Left colon (tissue), 2 donors: Measurements from ENCODE around the gene KRTAP10-12. TPM values are rescaled to one million over a fixed set of nuclear protein-coding genes. Genes with fewer than 3 reads are reported as not detected.
"Not testable (repeated sequence)": the region's sequence is repeated elsewhere in the genome, so short reads cannot be mapped to it uniquely, and the experiment has no call there.

Experiments used
- ATAC-seq: fragments of 200-7000 bp; cut with Tn5 transposase; one replicate; pipeline ENCODE4 v1.9.1; 2020; ENCODE audit warnings: mild to moderate bottlenecking, moderate library complexity
- DNase-seq, 2 donors: peaks; one replicate each; pipeline ENCODE4 v3.0.0-alpha.2; 2020
- intact Hi-C, 2 donors: fragments of 100-400 bp; cut with DNase I in 1 of 2; cut with micrococcal nuclease in 1 of 2; formaldehyde crosslinking; loops; one replicate each; pipeline versions ENCODE4 v1.11.2 to v1.14.0; 2022; cut with DNase I, micrococcal nuclease
- total RNA-seq, 2 donors: library from RNA; stranded (reverse); fragmentation: NEBNext Ultra II Directional; extraction: Animal tissue kit (Norgen Biotek cat#: 25700); gene quantifications; one replicate each; pipeline ENCODE4 v1.2.1, GENCODE V29; 2021
- donor health status: DM: no; HTN: no; CAD: no.
- donor health status: DM: yes; HTN: yes; CAD: no.

Gene KRTAP10-12
- total RNA-seq, 2 donors from 2014 or later: not detected

GRCh38 chr21:44666401-44667320, 30.3 kb upstream of the KRTAP10-12 start, which contains the start of gene KRTAP12-2:
Gene KRTAP12-2, minus strand, starts transcription at chr21:44666927. Its CDS starts 41 bp downstream, at chr21:44666886.
- DNase-seq (no peak), ATAC-seq (no peak)
- intact Hi-C loops: no loop called here

DNA sequence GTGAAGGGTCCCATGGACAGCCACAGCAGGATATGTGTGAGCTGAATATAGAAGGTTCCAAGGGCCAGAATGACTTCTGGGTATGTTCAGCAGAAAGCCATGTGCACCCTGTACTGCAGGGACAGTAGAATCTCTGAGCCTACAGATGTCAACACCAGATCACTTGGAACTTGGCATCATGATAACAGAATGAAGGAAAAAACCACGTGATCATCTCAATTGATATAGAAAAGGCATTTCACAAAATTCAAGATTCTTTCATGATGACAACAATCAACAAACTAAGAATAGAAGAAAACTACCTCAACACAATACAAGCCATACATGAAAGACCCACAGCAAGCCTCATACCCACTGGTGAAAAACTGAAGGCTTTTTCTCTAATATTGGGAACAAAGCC, 29.4 kb upstream of the KRTAP10-12 start:
- intact Hi-C loops: no loop called here
- ATAC-seq (no peak), DNase-seq (no peak)

GRCh38 chr21:44670642-44671432, 26.1 kb upstream of the KRTAP10-12 start:
- intact Hi-C loops: no loop called here
- DNase-seq (no peak), ATAC-seq (no peak)

DNA sequence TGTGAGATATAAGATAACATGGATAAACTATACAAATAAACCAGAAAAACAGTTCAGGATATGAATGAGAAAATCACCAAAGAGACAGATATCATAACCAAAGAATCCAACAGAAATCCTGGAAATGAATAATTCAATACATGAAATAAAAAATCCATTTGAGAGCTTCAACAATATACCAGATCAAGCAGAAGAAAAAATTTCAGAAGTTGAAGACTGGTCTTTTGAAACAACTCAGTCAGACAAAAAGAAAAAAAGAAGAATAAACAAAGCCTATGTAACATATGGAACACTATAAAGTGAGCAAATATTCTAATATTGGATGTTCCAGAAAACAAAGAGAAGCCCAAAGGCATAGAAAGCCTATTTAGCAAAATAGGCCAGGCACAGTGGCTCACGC, 25.1 kb upstream of the KRTAP10-12 start:
- DNase-seq (no peak), ATAC-seq (no peak)
- intact Hi-C loops: no loop called here

DNA sequence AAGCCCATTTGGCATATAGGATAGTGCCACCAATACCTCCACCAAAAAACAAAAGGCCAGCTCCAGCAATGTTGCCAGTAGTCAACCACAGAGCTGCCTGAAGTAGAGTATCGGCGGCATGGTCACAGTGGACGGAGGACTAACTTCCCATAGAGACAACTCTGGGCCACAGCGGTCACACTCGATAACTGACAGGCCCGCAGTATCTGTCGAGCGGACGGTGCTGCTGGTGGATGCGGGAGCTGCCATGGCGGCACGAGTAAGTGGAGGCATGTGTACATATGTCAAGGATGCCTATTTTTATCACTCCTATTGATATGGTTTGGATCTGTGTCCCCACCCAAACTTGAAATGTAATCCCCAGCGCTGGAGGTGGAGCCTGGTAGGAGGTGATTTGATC, 19.1 kb upstream of the KRTAP10-12 start:
- ATAC-seq (no peak), DNase-seq (no peak)
- intact Hi-C loops: no loop called here

DNA sequence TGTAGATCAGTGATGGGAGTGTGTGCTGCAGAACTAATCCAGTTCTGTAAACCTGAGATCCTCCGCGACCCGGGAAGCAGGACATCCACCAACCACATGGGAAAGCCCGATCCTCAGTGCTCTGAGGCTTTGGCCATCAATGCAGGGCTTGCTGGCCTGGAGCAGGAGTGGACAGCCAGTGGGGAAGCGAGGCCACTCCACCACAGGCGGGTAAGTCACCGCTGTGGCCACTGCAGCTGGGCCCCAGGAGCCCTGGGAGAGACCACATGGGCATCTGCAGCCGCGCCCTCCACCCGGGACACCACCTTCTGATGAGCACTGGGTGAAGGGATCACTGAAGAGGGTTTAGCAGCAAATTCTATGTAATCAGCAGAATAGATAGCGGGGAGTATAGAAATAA, 15.8 kb upstream of the KRTAP10-12 start:
- ATAC-seq (no peak), DNase-seq (no peak)
- intact Hi-C loops: no loop called here

DNA sequence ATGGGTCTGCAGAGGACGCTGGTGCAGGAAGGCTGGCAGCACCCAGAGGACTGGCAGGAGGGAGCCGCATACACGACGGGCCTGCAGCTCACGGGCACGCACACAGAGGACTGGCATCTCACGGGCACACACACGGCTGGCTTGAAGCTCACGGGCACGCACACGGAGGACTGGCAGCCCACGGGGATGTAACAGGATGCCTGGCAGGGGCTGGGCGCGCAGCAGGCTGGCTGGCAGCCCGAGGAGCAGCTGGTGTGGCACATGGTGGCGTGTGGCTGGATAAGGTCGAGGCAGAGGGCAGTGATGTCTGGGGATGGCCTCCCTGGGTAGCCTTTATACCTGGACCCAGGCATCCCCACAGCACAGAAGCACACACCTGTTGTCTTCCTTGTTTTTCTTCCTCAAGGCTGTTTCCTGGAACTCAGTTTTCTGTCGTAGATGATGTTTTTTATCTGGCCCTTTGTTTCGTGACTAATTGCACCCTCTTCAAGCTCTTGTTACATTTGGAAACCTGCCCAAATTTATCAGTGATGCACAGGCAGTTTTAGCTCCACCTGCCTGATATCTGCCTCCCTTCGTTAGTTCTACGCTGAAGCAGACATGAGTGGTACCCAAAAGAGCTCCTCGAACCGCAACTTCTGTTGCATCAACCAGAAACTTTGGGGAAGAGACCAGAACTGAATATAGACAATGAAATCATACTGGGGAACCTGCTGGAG, 15.0 kb upstream of the KRTAP10-12 start, which contains the start of gene KRTAP12-1:
Gene KRTAP12-1 (minus strand): TSS at position 303 of the 719 bp plus-strand sequence. CDS start 40 bp downstream, at position 263.
- intact Hi-C loops: no loop called here
- DNase-seq (no peak), ATAC-seq (no peak)

GRCh38 chr21:44682580-44683151, 14.3 kb upstream of the KRTAP10-12 start:
- DNase-seq: no peak
- no peak for ATAC-seq
- intact Hi-C loops: no loop called here

GRCh38 chr21:44684077-44684476, 12.9 kb upstream of the KRTAP10-12 start:
- DNase-seq: no peak
- intact Hi-C loops: no loop called here
- no peak for ATAC-seq

DNA sequence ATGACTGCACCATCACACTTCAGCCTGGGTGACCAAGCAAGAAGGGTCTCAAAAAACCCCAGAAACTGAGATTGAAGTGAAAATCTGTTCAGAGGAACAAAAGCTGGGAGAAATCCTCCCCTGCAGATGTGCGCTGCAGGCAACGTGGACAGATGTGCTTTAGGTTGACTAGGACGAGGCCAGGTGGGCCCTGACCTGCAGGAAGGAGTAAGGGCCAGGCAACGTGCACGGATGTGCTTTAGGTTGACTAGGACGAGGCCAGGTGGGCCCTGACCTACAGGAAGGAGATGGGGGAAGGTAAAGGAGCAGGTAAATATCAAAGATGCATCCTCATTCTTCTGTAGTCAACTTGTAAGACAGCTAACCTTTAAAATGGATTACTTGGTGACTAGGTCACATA, 12.5 kb upstream of the KRTAP10-12 start:
- intact Hi-C loops: no loop called here
- ATAC-seq: no peak
- DNase-seq: no peak

DNA sequence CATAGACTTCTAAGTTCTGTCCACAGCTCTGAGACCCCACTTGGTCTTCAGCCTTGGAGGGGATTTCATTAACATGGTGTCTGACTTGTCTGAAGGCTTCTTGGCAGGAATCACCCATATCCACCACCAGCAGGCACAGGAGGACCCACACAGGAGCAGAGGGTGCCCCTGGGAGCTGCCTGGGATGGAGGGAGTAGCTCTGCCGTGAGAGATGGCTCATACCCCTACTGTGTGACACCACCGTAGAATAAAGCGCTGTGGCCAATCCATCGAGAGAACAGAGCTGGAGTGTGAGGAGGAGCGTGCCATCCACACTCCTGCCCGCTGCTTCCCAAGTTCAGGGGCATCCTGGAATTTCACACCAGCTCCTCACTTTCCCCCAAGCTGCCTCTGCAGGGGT, 11.9 kb upstream of the KRTAP10-12 start:
- not testable (repeated sequence) for DNase-seq, ATAC-seq

DNA sequence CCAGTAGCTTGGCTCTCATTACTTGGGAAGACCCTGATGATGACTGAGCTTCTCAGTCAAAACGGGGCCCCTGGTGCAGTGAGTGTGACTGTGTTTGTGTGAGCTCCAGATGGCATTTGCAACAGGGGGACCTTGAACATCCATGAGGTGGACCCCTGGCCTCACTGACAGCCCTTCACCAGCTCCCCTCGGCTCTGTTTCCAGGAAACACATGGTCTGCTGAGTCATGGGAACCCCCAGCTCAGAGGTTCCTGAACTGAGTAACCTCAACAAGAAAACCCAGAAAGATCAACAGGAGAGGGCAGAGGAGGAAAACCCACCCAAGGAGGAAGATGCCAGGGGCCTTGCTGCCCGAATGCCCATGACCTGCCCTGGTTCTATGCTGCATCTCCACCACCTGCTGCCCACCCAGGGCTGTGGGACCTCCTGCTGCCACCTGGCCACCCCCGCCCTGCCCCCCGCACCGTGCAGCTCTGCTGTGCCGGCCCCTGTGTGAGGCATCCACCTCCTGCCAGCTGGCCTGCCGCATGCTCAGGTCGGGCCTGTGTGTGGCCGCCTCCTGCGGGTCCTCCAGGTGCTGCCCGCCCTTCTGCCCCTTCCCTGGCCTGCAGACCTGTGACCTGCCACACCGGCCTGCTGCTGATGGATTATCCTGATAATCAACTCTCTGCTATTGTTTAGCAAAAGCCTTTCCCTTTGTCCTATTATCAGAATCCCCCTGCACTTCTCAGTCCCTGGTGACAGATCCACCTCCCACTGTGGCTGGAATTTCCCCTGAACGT, 10.8 kb upstream of the KRTAP10-12 start:
- intact Hi-C loops: no loop called here
- DNase-seq (no peak), ATAC-seq (no peak)

More for the DNA sequence above, 11.9 kb upstream of the KRTAP10-12 start:
- intact Hi-C loops: not testable (repeated sequence)

GRCh38 chr21:44686843-44687561, 10.0 kb upstream of the KRTAP10-12 start:
- no peak for DNase-seq
- intact Hi-C loops: no loop called here
- no peak for ATAC-seq

- DNase-seq (no peak), ATAC-seq (no peak)
- intact Hi-C loops: no loop called here
These were observed 9.3 kb upstream of the KRTAP10-12 start for GRCh38 chr21:44687671-44688070.

DNA sequence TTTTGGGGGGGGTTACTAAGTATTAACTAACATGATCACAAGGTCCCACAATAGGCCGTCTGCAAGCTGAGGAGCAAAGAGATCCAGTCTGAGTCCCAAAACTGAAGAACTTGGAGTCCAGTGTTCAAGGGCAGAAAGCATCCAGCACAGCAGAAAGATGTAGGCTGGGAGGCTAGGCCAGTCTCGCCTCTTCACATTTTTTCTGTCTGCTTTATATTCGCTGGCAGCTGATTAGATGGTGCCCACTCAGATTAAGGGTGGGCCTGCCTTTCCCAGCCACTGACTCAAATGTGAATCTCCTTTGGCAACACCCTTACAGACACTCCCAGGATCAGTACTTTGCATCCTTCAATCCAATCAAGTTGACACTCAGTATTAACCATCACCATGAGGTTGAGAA, 7.2 kb upstream of the KRTAP10-12 start:
- intact Hi-C loops, DNase-seq, ATAC-seq: not testable (repeated sequence)

DNA sequence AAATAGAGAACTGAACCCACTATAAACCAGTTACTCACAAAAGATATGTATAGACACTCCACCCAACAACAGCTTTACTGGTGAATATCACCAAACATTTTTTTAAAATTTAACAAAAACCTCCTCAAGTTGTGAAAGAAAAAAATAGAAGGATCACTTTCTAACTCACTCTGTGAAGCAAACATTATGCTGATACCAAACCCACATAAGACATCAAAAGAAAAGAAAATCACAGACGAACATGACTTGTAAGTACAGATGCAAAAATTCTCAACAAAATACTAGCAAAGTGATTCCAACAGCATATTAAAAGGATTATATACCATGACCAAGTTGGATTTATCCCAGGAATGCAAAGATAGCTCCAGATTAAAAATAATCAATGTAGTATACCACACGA, 5.3 kb upstream of the KRTAP10-12 start:
- intact Hi-C loops: no loop called here
- ATAC-seq (no peak), DNase-seq (no peak)

GRCh38 chr21:44692798-44693512, 4.0 kb upstream of the KRTAP10-12 start:
- intact Hi-C loops: no loop called here
- ATAC-seq: no peak
- no peak for DNase-seq
